ENCODE measurements around the gene THBS4.

DNA sequence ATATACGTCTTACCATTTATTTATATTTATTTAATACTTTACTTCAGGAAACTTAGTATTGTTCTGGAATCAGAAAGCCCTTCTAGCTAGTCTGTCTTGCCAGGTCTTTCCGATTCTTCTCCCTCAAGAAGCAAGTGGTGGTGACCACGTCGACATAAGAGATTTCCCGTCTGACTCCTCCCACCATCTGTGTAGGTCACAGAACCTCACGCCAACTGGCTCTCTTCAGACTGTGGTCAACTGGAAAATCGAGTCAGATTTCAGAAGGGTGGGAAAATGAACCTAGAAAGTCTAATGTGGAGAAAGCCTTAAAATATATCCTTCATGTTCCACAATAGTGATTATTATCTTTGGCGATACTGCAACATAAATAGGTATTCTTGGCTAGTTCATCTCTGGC, 17.3 kb downstream of the THBS4 start:
- TF ChIP-seq, protein P1, sequence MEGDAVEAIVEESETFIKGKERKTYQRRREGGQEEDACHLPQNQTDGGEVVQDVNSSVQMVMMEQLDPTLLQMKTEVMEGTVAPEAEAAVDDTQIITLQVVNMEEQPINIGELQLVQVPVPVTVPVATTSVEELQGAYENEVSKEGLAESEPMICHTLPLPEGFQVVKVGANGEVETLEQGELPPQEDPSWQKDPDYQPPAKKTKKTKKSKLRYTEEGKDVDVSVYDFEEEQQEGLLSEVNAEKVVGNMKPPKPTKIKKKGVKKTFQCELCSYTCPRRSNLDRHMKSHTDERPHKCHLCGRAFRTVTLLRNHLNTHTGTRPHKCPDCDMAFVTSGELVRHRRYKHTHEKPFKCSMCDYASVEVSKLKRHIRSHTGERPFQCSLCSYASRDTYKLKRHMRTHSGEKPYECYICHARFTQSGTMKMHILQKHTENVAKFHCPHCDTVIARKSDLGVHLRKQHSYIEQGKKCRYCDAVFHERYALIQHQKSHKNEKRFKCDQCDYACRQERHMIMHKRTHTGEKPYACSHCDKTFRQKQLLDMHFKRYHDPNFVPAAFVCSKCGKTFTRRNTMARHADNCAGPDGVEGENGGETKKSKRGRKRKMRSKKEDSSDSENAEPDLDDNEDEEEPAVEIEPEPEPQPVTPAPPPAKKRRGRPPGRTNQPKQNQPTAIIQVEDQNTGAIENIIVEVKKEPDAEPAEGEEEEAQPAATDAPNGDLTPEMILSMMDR (IDR thresholded peaks at IDR 0.05) = no peak
- TF ChIP-seq POLR2AphosphoS5 (IDR thresholded peaks at IDR 0.05) (no peak), EP300 (IDR thresholded peaks at IDR 0.05) (no peak), POLR2A (IDR thresholded peaks at IDR 0.05) (no peak)

Data from suprapubic skin (tissue), 4 donors.